ENCODE data around the gene RNF217. TPM values are rescaled to one million over a fixed set of nuclear protein-coding genes. Genes with fewer than 3 reads are reported as not detected.

The RNF217 gene
- total and polyA plus RNA-seq, 7 donors = 2.3 to 22.5 (median 11.5) TPM

- intact Hi-C loops (cut with DNase I) = no loop called here
- no peak for TF ChIP-seq CTCF (IDR thresholded peaks at IDR 0.05)
- H3K9me3 ChIP-seq = no peaks in the 10 kb centered on the region
- no peaks in the 10 kb centered on the region for H3K27me3 ChIP-seq (ENCODE audit: insufficient read depth in 3 of 3, low read length in 2 of 3)
- 82 to 87% (median 85%) methylated on average over 4 of the region's 4 CpGs for WGBS, 3 donors
- DNase-seq (no peak), ATAC-seq (no peak)
- H3K4me3 ChIP-seq = no peak overlapping the region
- no peak overlapping the region for H3K27ac ChIP-seq
- H3K4me1 ChIP-seq = no peaks in the 10 kb centered on the region
- peaks cover 0 to 27% of the 10 kb centered on the region in 2 donors for H3K36me3 ChIP-seq (ENCODE audit: insufficient read depth in 1 of 2, low read depth in 1 of 2)
Measured at GRCh38 chr6:125077453-125077852, 115.2 kb downstream of the RNF217 start.

GRCh38 chr6:125078602-125079321, 116.5 kb downstream of the RNF217 start:
- Histone ChIP-seq H3K36me3 (ENCODE audit: insufficient read depth in 1 of 2, low read depth in 1 of 2) (peaks cover 0 to 40% of the 10 kb centered on the region in 2 donors), H3K27me3 (ENCODE audit: insufficient read depth in 3 of 3, low read length in 2 of 3) (no peaks in the 10 kb centered on the region), H3K9me3 (no peaks in the 10 kb centered on the region), H3K4me1 (no peaks in the 10 kb centered on the region), H3K27ac (no peak overlapping the region), H3K4me3 (no peak overlapping the region)
- no peak for TF ChIP-seq CTCF (IDR thresholded peaks at IDR 0.05)
- no peak for DNase-seq
- WGBS, 3 donors = 83 to 92% (median 85%) methylated on average over 5 of the region's 5 CpGs
- no peak for ATAC-seq
- intact Hi-C loops (cut with DNase I) = no loop called here

GRCh38 chr6:125082908-125083683, 120.9 kb downstream of the RNF217 start:
- Histone ChIP-seq H3K36me3 (ENCODE audit: insufficient read depth in 1 of 2, low read depth in 1 of 2) (peaks cover 0 to 29% of the 10 kb centered on the region in 2 donors), H3K4me1 (no peaks in the 10 kb centered on the region), H3K27me3 (ENCODE audit: insufficient read depth in 3 of 3, low read length in 2 of 3) (no peaks in the 10 kb centered on the region), H3K27ac (no peak overlapping the region), H3K9me3 (no peaks in the 10 kb centered on the region), H3K4me3 (no peak overlapping the region)
- DNase-seq (no peak), ATAC-seq (no peak)
- no peak for TF ChIP-seq CTCF (IDR thresholded peaks at IDR 0.05)
- 92 to 95% (median 92%) methylated on average over 8 of the region's 8 CpGs for WGBS, 3 donors
- intact Hi-C loops (cut with DNase I) = no loop called here

GRCh38 chr6:125083684-125083990, 121.4 kb downstream of the RNF217 start:
- H3K4me3 ChIP-seq = no peak overlapping the region
- no peak for TF ChIP-seq CTCF (IDR thresholded peaks at IDR 0.05)
- 91 to 95% (median 93%) methylated on average over 2 of the region's 2 CpGs for WGBS, 3 donors
- intact Hi-C loops (cut with DNase I) = no loop called here
- H3K9me3 ChIP-seq = no peaks in the 10 kb centered on the region
- H3K36me3 ChIP-seq (ENCODE audit: insufficient read depth in 1 of 2, low read depth in 1 of 2) = peaks cover 0 to 29% of the 10 kb centered on the region in 2 donors
- H3K4me1 ChIP-seq = no peaks in the 10 kb centered on the region
- H3K27ac ChIP-seq = no peak overlapping the region
- no peak for DNase-seq
- ATAC-seq = no peak
- H3K27me3 ChIP-seq (ENCODE audit: insufficient read depth in 3 of 3, low read length in 2 of 3) = no peaks in the 10 kb centered on the region
